ENCODE results near the gene ZNF608.

The ZNF608 gene

GRCh38 chr5:124736805-124737188, 9.6 kb downstream of the ZNF608 start:
- DNase-seq, result no peak

GRCh38 chr5:124736082-124736804, 10.2 kb downstream of the ZNF608 start:
- DNase-seq, result no peak

GRCh38 chr5:124735169-124735858, 11.1 kb downstream of the ZNF608 start:
- no peak for DNase-seq

- no peak for DNase-seq
Observed at GRCh38 chr5:124734574-124735168, 11.8 kb downstream of the ZNF608 start.

GRCh38 chr5:124733329-124733650, 13.1 kb downstream of the ZNF608 start:
- DNase-seq, result no peak

DNA sequence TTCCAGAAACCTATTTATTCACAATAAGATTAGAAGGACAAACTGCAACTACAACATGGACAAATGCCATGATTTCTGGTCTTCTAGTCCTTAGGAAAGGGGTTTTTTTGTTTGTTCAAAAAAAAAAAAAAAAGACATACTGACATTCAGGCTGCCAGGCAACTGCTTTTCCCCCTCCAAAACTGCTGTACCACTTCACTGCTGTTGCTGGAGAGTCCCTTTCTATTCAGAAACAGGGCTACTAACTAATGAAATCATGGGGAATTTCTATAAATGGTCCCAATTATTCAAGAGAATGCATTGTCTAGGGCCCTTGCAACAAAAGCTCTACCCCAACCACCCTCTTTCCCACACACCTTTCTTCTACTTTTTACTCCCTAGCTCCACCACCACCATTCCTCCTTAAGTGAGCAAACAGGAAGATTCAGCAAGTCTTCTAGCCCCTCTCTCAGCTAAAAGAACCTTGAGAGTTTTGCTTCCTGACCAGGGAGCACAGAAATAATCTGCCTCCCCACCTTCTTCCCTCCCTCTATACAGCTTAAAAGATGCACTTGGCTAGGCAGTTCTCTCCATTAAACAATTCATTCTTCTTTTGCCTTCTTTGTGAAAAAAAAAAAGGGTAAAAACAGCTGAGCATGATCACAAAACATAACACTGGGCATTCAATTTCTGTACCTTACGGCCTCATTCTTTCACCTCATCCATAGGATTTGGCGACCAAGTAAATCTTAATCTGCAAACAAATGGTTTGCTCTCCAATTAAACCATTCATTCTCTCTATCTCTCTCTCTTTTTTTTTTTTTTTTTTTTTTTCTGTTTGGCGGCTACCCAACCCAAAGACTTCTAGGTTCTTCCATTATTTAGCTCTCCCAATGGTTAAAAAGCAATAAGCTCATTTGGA, 13.8 kb downstream of the ZNF608 start:
- DNase-seq, result no peak

DNA sequence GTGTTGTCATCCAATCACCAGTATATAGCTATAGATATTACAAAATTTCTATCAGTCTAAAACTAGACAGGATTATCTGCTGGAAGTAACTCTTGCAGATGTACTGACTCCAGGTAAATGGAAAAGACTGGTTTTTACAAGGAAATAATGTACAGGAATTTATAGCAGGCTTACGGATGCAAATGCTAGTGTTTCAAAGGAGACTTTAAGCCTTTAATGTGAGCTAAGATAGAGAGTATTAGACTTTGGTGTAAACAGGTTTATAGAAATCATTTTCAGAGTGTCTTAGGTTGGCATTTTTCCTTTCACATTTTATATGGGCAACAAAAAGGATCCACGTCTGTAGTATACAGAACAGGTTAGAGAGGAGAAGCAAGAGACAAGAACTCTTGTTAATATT, 16.1 kb downstream of the ZNF608 start:
- no peak for DNase-seq

- DNase-seq, result no peak
Observed at GRCh38 chr5:124729720-124730359, 16.6 kb downstream of the ZNF608 start.

- no peak for DNase-seq
Observed at GRCh38 chr5:124728968-124729332, 17.5 kb downstream of the ZNF608 start.

DNA sequence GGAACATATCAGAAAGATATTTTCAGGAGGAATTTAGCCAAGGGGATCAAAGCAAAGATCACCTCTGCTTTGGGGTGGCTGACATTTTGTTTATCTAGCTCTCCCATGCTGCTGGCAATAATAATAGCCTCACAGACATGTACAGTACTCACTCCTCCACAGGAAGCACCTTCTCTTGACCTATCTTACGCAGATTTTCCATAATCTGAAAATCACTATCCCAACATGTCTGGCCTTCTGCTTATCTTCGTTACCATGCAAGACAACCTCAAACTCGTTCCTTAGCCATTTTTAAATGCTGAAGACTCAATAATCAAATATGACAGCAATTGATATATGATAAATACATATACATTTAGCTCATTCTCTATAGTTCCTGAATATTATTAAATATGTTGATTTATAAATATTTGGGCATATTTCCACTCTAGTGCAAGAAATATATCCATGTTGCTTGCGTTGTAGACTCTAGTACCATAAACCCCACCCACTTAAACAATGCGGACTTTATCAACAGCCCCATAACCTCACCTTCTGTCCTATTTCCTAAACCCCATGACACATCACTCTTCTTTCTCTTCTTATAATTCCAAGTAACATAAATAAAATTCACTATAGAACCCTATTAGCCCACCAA, 18.0 kb downstream of the ZNF608 start:
- DNase-seq, result no peak

DNA sequence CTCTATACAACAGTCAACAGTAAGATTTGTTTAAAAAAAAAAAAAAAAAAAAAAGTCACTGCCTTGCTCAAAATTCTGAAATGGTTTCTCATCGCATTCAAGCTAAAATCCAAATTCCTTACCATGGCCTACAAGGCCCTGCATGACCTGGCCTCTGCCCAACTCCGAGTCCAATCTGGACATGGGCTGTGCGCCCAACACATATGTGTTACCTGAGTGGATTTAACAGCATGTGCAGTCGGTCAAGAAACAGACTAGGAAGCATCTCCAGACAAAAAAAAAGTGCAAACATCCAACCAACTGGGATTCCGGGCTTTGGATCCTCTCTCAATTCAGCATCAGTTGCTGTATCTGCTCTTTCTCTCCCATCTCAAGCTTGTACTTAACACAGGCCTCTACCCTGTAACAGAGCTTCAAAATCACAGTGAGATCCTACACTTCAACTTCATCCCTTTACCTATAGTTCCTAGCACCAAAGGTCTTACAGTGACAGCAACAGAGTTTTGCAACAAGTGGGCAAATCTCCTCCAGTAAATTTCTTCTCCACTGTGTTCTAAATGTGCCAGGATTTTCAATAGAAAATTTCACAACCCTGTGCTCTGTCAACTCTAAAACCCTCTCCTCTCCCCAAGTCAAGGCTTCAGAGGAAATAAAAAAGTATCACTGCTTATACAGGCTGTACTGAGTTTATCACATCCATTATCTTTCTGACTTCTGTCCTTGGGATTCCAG, 19.6 kb downstream of the ZNF608 start:
- DNase-seq, result no peak

GRCh38 chr5:124725622-124726258, 20.7 kb downstream of the ZNF608 start:
- DNase-seq, result no peak

DNA sequence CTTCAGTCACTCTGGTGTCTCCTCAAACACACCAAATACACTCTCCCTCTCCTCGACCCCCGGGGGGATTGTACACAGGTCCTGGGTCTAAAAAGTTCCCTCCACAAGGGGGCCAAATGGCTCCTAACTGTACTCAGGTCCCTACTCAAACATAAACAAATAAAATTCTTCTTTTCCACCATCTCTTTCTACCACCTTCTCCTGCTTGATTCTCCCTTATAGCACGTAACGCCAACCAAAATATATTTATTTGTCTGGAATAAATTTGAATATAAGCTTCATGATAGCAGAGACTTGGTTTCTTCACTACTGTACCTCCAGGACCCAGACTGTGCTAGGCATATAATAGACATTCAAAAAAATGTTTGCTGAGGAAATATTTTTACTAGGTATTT, 21.4 kb downstream of the ZNF608 start:
- DNase-seq, result no peak

GRCh38 chr5:124724357-124725039, 21.9 kb downstream of the ZNF608 start:
- no peak for DNase-seq

- no peak for DNase-seq
Observed at GRCh38 chr5:124721229-124721735, 25.2 kb downstream of the ZNF608 start.

GRCh38 chr5:124720593-124720992, 25.8 kb downstream of the ZNF608 start:
- no peak for DNase-seq

DNA sequence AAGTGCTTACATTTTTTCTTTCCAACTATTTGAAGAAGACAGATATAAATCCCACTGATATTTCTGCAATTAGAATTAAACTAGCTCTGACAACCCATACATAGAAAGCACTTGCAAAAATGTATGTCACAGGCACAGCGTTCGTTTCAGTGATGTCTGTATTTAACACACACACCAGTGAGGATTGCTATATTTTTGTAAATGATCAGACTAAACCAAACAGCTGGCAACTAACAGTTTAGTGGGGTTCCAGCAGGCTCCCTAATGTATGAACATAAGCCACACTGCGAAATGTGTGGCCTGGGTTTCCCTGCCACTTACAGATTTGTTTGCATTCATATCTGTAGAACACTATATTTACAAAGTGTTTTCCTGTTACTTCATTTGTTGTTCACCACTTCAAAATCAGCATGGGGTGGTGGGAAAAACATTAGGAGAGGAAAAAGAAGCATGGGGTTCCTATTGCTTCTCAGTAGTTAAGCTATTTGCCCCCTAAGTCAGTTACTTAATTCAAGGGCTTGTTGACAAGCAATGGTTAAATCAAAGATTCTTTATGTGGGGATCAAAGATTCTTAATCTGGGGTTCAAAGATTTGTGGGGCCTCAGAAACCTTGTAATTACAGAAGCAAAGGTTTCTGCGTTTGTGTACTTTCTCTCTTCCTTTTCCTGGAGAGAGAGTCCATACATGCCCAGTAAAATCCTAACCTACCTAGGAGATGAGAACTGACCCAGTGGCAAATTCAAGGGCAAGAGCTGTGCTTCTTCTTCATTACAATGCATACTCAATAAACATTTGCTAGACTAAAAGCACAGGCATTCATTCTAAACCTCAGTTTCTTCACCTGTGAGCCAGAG, 27.1 kb downstream of the ZNF608 start:
- DNase-seq, result no peak

- DNase-seq, result no peak
Observed at GRCh38 chr5:124718380-124718789, 28.1 kb downstream of the ZNF608 start.

GRCh38 chr5:124716169-124716568, 30.3 kb downstream of the ZNF608 start:
- no peak for DNase-seq

Data from MV-4-11 (cell line).